ENCODE results near the gene PAX7. TPM values are rescaled to one million over a fixed set of nuclear protein-coding genes. Genes with fewer than 3 reads are reported as not detected.

Gene PAX7
- total RNA-seq, 1 experiment from 2014 or later = 0.15 TPM

DNA sequence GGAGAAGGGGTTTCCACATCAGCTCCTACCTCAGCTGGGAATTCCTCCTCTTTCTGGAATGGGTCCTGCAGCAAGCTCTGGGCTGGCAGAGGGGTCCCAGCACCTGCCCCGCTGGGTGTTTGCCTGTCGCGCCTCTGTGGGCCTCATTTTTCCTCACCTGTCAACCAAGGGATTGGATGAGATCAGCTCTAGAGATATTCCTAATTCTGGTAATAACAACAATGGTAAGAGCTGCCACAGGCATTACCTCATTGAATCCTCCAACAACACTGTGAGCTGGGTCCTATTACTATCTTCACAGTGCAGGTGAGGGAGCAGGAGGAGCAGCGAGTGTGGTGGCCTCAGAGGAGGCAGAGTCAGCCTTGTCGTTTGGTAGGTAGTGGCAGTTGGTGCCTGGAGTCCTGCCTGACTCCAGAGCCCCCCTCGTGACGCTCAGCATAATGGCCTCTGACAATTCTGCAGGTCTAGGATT lies 23.3 kb upstream of the PAX7 start:
- Histone ChIP-seq H2BK20ac (ENCODE audit: low read depth, low read length, poor library complexity, severe bottlenecking) (no peak overlapping the region), H3K9ac (ENCODE audit: extremely low read depth, insufficient read length, low read length) (no peak overlapping the region), H2AK5ac (ENCODE audit: insufficient read length, low read length) (no peak overlapping the region), H3K56ac (ENCODE audit: insufficient read length, low read depth, low read length) (no peak overlapping the region), H3K23ac (ENCODE audit: insufficient read length, low read depth, low read length) (no peak overlapping the region), H3K79me2 (ENCODE audit: insufficient read depth, low read length) (no peaks in the 10 kb centered on the region), H2AFZ (ENCODE audit: low read length) (no peak overlapping the region), H3K9me3 (ENCODE audit: control insufficient read depth, low read depth, low read length) (no peaks in the 10 kb centered on the region), H4K8ac (replicated peaks; ENCODE audit: insufficient read length, low read depth, low read length) (no peak overlapping the region), H3T11ph (ENCODE audit: low read length) (no peak overlapping the region), H3K27ac (ENCODE audit: insufficient read length, low read depth, low read length) (no peak overlapping the region), H3K79me1 (ENCODE audit: insufficient read depth, low read depth, low read length, poor library complexity, severe bottlenecking) (no peaks in the 10 kb centered on the region), H4K20me1 (ENCODE audit: control insufficient read depth, insufficient read depth, insufficient read length) (no peaks in the 10 kb centered on the region), H3K14ac (ENCODE audit: insufficient read depth, low read length) (no peak overlapping the region), H3K4me1 (ENCODE audit: insufficient read depth, low read length) (no peaks in the 10 kb centered on the region), H3K4me2 (ENCODE audit: insufficient read depth, insufficient read length, low read length) (no peak overlapping the region), H3K27me3 (ENCODE audit: insufficient read depth, low read length) (no peaks in the 10 kb centered on the region), H2BK15ac (ENCODE audit: low read depth, low read length) (no peak overlapping the region), H2BK12ac (ENCODE audit: insufficient read length, low read depth, low read length) (no peak overlapping the region), H2BK120ac (ENCODE audit: low read depth, low read length, poor library complexity, severe bottlenecking) (no peak overlapping the region), H4K91ac (ENCODE audit: insufficient read length, low read depth, low read length) (no peak overlapping the region), H3K4ac (ENCODE audit: low read depth, low read length) (no peak overlapping the region), H3K23me2 (ENCODE audit: insufficient read length, low read depth, low read length, poor library complexity, severe bottlenecking) (no peaks in the 10 kb centered on the region), H4K5ac (ENCODE audit: insufficient read length, low read depth, low read length) (no peak overlapping the region), H2BK5ac (ENCODE audit: insufficient read length, low read length) (no peak overlapping the region), H3K18ac (ENCODE audit: insufficient read length, low read depth, low read length) (no peak overlapping the region)
- Mint-ChIP-seq H3K9me3 (peaks cover 0 to under 1% of the 10 kb centered on the region in 2 experiments; a peak in 1 of 5 replicates), H3K36me3 (ENCODE audit: insufficient read depth in 1 of 3, low read depth in 3 of 3) (no peaks in the 10 kb centered on the region), H3K27ac (no peak overlapping the region; a peak in 1 of 7 replicates), H3K27me3 (ENCODE audit: low read depth) (peaks cover 77% of the 10 kb centered on the region), H3K4me3 (no peak overlapping the region), H3K4me1 (peaks cover 9 to 30% of the 10 kb centered on the region in 2 experiments)
- TF ChIP-seq, protein P1, sequence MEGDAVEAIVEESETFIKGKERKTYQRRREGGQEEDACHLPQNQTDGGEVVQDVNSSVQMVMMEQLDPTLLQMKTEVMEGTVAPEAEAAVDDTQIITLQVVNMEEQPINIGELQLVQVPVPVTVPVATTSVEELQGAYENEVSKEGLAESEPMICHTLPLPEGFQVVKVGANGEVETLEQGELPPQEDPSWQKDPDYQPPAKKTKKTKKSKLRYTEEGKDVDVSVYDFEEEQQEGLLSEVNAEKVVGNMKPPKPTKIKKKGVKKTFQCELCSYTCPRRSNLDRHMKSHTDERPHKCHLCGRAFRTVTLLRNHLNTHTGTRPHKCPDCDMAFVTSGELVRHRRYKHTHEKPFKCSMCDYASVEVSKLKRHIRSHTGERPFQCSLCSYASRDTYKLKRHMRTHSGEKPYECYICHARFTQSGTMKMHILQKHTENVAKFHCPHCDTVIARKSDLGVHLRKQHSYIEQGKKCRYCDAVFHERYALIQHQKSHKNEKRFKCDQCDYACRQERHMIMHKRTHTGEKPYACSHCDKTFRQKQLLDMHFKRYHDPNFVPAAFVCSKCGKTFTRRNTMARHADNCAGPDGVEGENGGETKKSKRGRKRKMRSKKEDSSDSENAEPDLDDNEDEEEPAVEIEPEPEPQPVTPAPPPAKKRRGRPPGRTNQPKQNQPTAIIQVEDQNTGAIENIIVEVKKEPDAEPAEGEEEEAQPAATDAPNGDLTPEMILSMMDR (conservative IDR thresholded peaks at IDR 0.05) = no peak
- DNase-seq = no peak
- WGBS (ENCODE audit: extremely low coverage, insufficient read length, low lambda C conversion rate) = no CpG with 5 or more reads among the region's 7 CpGs

Measured in H9 (cell line).